GM21825 (cell line): Measurements from ENCODE around the gene ADORA3.

Source experiments
- ATAC-seq: cut with Tn5 transposase; IDR thresholded peaks from one replicate; pipeline ENCODE4 v1.9.1; 2021; ENCODE audit warnings: mild to moderate bottlenecking, moderate library complexity; ENCODE audit not compliant: unreplicated experiment

Gene ADORA3

GRCh38 chr1:111509997-111510375 lies 6.6 kb upstream of the ADORA3 start:
- ATAC-seq = no peak

DNA sequence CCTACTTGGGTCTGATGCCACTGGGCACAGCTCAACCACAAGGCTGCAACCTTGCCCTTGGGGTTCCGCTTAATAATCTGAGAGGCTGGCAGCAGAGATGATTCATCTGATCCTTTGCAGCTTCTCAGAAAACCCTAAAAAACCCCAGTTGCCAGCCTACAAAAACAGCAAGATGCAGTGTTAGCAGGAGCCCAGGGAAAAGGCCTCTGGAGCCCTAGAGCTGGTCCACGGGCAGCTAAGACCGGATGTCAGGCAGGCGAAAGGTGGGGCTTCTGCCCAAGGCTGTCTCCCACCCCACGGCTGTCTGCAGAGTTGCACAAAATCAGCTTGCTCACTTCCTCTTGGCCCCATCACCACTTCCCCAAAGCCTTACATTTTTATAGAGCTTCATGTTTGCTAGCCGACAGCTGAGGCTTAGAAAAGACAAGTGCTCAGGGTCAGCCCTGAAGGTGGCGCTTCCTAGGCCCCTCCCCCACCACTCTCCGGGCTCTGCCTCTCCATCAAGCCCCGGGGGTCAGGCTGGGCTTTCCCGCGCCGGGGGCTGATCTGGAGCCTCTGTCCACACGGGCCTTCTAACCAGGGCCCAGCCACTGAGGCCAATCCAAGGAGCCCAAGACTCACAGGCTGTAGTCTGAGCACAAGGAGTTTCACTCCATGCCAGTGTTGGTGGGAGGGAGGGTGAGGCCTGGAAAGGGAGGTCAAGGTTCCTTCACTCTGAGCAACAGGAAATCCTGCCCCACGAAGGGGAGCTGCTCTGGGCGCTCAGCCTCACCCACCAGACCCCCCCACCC lies 4.2 kb upstream of the ADORA3 start:
- ATAC-seq = peak; percentile 48

DNA sequence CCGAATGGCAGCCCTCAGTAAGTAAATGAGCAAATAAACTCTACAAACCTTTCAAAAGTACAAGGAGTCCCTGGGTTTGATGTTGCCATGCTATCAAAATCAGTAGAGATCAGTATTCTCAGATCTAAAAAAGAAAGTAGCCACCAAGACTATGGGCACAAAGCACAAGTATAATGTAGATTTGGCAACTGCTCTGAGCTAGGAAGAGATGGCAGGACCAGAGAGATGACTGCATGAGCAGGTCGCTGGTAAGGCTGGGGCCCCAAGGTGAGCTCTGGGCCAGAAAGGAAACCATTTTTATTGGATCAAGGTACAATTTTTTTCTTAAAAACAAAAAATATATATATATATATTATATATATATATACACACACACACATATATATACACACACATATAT lies 3.1 kb upstream of the ADORA3 start:
- no peak for ATAC-seq

- ATAC-seq = peak; percentile 65
Observed at GRCh38 chr1:111505641-111506119, 2.2 kb upstream of the ADORA3 start.

GRCh38 chr1:111504097-111504496 lies 664 bp upstream of the ADORA3 start:
- ATAC-seq = no peak

- no peak for ATAC-seq
Observed at GRCh38 chr1:111501645-111502044, 1.8 kb downstream of the ADORA3 start.

DNA sequence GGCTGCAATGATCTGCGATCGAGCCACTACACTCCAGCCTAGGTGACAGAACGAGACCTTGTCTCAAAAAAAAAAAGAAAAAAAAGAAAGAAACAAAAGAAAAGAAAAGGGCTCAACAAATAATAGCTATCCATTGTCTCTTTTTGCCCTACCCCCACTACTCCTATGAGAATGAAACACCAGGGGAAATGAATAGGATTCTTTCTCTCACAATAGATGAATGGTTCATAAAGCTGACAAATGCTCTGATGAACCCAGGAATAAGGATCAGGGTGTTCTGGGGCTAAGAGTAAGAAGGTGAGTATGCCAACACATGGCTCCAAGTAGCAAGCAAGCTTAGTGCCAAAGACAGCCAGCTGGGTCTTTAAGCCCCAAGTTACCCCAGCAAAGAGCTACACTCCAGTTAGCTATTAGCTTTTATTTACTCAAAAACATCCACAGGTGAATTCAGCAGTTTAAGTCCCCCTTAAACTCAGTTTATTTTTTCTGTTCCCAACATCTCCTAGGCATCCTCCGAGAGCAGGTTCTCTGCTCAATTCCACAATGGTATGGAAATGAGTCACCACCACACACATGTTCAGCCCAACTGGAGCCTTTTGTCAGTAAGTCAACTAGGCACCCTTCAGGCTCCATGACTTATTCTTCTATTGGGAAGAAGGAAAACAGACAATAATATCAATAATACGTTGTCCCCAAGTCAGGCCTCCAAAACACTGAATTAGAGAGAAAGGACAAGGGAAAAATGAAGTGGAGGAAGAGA lies 4.2 kb downstream of the ADORA3 start:
- no peak for ATAC-seq

GRCh38 chr1:111497592-111497991 lies 5.8 kb downstream of the ADORA3 start:
- no peak for ATAC-seq

DNA sequence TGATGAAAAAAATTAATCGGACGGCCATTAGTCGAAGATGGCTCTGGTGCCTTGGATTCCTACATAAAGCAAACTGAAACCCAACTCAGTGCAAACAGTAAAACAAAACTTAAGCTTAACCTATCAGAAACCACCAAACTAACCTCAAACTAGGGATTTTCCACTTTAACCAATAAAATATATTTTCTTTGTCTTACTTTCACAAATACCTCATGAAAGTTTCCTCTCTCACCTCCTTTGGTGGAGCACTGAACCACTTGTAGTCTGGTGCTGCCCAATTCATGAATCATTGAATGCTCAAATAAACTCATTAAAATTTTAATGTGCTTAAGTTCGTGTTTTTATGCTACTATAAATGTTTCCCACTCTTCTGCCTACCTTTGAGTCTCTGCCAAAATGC lies 7.0 kb downstream of the ADORA3 start:
- ATAC-seq = no peak

DNA sequence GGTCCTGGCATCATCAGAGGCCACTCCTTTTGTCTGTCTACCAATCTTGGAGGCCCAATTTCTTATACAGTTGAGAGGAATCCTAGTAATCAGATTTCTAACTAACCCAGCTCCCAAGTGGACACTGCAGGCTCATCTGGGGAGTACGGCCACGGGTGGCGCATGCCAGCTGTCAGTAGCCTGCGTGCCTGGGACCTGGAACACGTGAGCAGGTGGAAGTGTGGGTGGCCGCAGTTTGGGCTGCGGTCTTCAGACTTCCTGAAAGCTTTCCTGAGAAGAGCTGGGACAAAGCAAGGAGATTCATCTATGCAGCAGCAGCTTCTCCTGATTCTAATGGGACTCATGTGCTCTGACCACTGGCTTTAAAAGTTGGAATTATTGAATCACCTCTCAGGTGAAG lies 12.4 kb downstream of the ADORA3 start:
- no peak for ATAC-seq

- no peak for ATAC-seq
Observed at GRCh38 chr1:111490220-111490619, 13.2 kb downstream of the ADORA3 start.

DNA sequence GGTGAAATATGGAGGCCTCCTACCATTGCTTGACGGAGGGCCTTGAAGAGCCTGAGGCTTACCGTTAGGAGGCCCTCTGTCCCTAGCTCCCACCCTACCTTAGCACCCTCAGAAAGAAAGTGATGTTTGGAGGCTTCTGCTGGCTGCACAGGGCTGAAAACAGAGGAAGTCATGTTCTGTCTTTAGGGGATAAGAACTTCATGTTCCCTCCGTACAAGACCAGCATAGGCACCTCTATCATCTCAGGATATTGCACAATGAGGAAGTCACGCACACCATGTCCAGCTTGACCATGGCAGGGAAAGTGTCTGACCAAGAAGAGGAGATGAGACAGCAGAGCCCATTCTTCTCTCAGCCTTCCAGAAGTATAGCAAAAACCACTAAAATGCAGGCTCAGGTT lies 13.8 kb downstream of the ADORA3 start:
- no peak for ATAC-seq

DNA sequence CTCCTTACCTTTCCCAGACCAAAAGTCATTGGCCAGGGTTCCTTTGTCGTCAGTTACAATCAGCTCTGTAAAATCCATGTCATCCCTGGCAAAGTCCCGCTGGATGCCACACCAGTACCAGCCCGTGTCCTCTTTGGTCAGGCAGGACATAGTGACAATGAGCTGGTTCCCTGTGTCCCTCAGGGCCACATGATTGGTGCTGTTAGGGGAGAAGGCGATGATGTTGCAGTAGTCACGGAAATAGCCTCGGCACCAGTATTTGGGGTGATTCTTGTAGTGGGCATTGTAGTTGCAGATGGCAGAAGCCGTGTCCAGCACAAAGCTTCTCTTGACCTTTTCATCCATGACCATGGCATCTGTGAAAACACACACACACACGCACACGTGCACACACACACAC lies 14.8 kb downstream of the ADORA3 start:
- ATAC-seq = no peak

- no peak for ATAC-seq
Observed at GRCh38 chr1:111487133-111487532, 16.3 kb downstream of the ADORA3 start.

DNA sequence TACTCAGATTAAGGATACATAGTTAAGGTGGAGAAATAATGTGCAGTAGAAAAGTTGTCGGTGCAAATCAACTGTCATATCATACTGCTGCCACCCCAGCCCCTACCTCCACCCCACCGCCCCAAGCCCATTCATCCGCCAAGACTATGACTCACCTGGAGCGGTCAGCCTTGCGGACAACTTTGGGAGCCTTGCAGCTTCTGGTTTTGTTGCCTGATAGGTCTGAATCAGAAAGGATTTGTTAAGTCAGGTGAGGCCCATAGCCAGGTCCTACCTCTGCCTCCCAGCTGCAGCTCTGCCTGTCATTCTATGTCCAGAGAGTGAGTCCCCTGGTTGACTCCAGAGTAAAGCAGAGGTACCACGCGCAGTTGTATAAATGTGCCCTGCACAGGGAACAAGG lies 17.0 kb downstream of the ADORA3 start:
- no peak for ATAC-seq

GRCh38 chr1:111484391-111485026 lies 18.9 kb downstream of the ADORA3 start:
- no peak for ATAC-seq

GRCh38 chr1:111483876-111484275 lies 19.6 kb downstream of the ADORA3 start:
- ATAC-seq = no peak

DNA sequence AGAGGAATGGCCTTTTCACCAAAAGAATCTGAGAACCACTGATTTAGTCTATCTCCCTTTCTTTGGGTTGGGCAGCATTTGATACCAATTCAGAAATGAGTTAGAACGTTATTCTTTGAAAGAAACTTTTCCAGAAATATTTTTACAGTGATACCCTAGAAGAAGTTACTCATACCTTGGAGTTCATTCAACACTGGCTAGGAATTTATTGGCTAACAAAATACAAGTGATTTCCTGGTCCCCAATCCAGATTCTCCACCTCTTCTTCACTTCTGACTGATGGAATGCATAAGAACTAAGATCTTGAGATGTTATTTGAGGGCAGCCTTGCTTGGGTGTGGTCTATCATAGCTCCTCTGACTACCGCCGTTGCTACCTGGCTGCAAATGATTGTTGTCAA lies 20.3 kb downstream of the ADORA3 start:
- ATAC-seq = no peak

GRCh38 chr1:111481387-111482221 lies 21.8 kb downstream of the ADORA3 start:
- ATAC-seq = peak; percentile 52

- no peak for ATAC-seq
Observed at GRCh38 chr1:111480674-111481073, 22.8 kb downstream of the ADORA3 start.

GRCh38 chr1:111476761-111477309 lies 26.6 kb downstream of the ADORA3 start:
- peak; percentile 57 for ATAC-seq
